Suprapubic skin (tissue), 4 donors: Measurements from ENCODE around the gene SLC9A8. TPM values are rescaled to one million over a fixed set of nuclear protein-coding genes. Genes with fewer than 3 reads are reported as not detected.

ENCODE experiments used
- DNase-seq, 2 donors: peaks; one replicate each; pipeline ENCODE4 v3.0.0-alpha.2; 2019; ENCODE audit warnings: low spot score in 2 of 2
- H3K27ac ChIP-seq: fragments of 200-600 bp; sonication (generic); one replicate; pipeline ENCODE4 v1.5.1; 2019
- H3K27me3 ChIP-seq: fragments of 200-600 bp; sonication (generic); one replicate; pipeline ENCODE4 v1.5.1; 2019
- H3K36me3 ChIP-seq: fragments of 200-600 bp; sonication (generic); one replicate; pipeline ENCODE4 v1.5.1; 2019
- H3K4me1 ChIP-seq: fragments of 200-600 bp; sonication (generic); one replicate; pipeline ENCODE4 v1.5.1; 2019
- H3K4me3 ChIP-seq: fragments of 200-600 bp; sonication (generic); one replicate; pipeline ENCODE4 v1.5.1; 2019; ENCODE audit warnings: mild to moderate bottlenecking
- H3K9me3 ChIP-seq: fragments of 200-600 bp; sonication (generic); one replicate; pipeline ENCODE4 v1.5.1; 2019
- EP300 ChIP-seq: sonication (generic); formaldehyde crosslinking; IDR thresholded peaks from one replicate; pipeline ENCODE4 v1.6.1; 2017; ENCODE audit warnings: antibody characterized with exemption
- POLR2A ChIP-seq, 2 donors: fragments of 450-650 bp; IDR thresholded peaks; one replicate each; pipeline ENCODE4 v1.6.1; 2017; ENCODE audit warnings: antibody characterized with exemption in 2 of 2, mild to moderate bottlenecking in 2 of 2, moderate library complexity in 2 of 2
- POLR2AphosphoS5 ChIP-seq, 3 donors: sonication (generic); formaldehyde crosslinking; IDR thresholded peaks; one replicate each; pipeline ENCODE4 v1.6.1; 2017; ENCODE audit warnings: antibody characterized with exemption in 3 of 3
- WGBS: methylation state at CpG from one replicate; pipeline ENCODE4 v1.1.5; 2018; 5-methylcytosine and 5-hydroxymethylcytosine counted together
- total RNA-seq, 4 donors: library from RNA; depleted of rRNA; stranded (reverse); fragments of >200 nt; gene quantifications; one replicate each; pipeline ENCODE4 v1.1.0, GENCODE V29; 2016
- TF ChIP-seq, protein P1 (sequence below), 2 donors: fragments of 200-600 bp in 1 of 2; fragments of 450-650 bp in 1 of 2; sonication (generic) in 1 of 2; IDR thresholded peaks; one replicate each; pipeline ENCODE4 v1.5.1; 2016 to 2019; ENCODE audit warnings: antibody characterized with exemption in 2 of 2, mild to moderate bottlenecking in 1 of 2, moderate library complexity in 1 of 2

The SLC9A8 gene
- total RNA-seq, 4 donors from 2014 or later = 5.7 to 15.6 (median 9.2) TPM

- H3K4me3 ChIP-seq = no peak overlapping the region
- no peaks in the 10 kb centered on the region for H3K9me3 ChIP-seq
- no peak for TF ChIP-seq POLR2A (IDR thresholded peaks at IDR 0.05)
- TF ChIP-seq POLR2AphosphoS5 (IDR thresholded peaks at IDR 0.05) = no peak
- TF ChIP-seq EP300 = no peak
- TF ChIP-seq, protein P1, sequence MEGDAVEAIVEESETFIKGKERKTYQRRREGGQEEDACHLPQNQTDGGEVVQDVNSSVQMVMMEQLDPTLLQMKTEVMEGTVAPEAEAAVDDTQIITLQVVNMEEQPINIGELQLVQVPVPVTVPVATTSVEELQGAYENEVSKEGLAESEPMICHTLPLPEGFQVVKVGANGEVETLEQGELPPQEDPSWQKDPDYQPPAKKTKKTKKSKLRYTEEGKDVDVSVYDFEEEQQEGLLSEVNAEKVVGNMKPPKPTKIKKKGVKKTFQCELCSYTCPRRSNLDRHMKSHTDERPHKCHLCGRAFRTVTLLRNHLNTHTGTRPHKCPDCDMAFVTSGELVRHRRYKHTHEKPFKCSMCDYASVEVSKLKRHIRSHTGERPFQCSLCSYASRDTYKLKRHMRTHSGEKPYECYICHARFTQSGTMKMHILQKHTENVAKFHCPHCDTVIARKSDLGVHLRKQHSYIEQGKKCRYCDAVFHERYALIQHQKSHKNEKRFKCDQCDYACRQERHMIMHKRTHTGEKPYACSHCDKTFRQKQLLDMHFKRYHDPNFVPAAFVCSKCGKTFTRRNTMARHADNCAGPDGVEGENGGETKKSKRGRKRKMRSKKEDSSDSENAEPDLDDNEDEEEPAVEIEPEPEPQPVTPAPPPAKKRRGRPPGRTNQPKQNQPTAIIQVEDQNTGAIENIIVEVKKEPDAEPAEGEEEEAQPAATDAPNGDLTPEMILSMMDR (IDR thresholded peaks at IDR 0.05) = no peak
Measured at GRCh38 chr20:49913399-49914047, 100.9 kb downstream of the SLC9A8 start.

GRCh38 chr20:49914310-49915117 lies 101.9 kb downstream of the SLC9A8 start:
- no peak for DNase-seq
- peak overlapping the region; percentile 95 for H3K27ac ChIP-seq
- no peak for TF ChIP-seq POLR2A (IDR thresholded peaks at IDR 0.05)
- no peak for TF ChIP-seq POLR2AphosphoS5 (IDR thresholded peaks at IDR 0.05)
- TF ChIP-seq EP300 = no peak
- TF ChIP-seq, protein P1 (IDR thresholded peaks at IDR 0.05) = no peak
- peaks cover 10% of the 10 kb centered on the region for H3K36me3 ChIP-seq
- peaks cover 33% of the 10 kb centered on the region for H3K4me1 ChIP-seq
- H3K4me3 ChIP-seq = peak overlapping the region; percentile 84
- no peaks in the 10 kb centered on the region for H3K27me3 ChIP-seq
- WGBS = 11% methylated on average over 5 of the region's 19 CpGs
- no peaks in the 10 kb centered on the region for H3K9me3 ChIP-seq

More at GRCh38 chr20:49913399-49914047, 100.9 kb downstream of the SLC9A8 start:
- 80% methylated on average over 16 of the region's 16 CpGs for WGBS
- Histone ChIP-seq H3K27ac (no peak overlapping the region), H3K4me1 (peaks cover 33% of the 10 kb centered on the region), H3K36me3 (peaks cover 19% of the 10 kb centered on the region), H3K27me3 (no peaks in the 10 kb centered on the region)
- DNase-seq = no peak

- peaks cover 5% of the 10 kb centered on the region for H3K36me3 ChIP-seq
- WGBS = no CpG with 5 or more reads among the region's 23 CpGs
- DNase-seq = no peak
- H3K27me3 ChIP-seq = no peaks in the 10 kb centered on the region
- H3K27ac ChIP-seq = peak overlapping the region; percentile 95
- H3K9me3 ChIP-seq = no peaks in the 10 kb centered on the region
- peak overlapping the region; percentile 84 for H3K4me3 ChIP-seq
- H3K4me1 ChIP-seq = peaks cover 33% of the 10 kb centered on the region
- TF ChIP-seq, protein P1 (IDR thresholded peaks at IDR 0.05) = no peak
- TF ChIP-seq POLR2A (IDR thresholded peaks at IDR 0.05) (no peak), POLR2AphosphoS5 (IDR thresholded peaks at IDR 0.05) (no peak), EP300 (no peak)
Measured at GRCh38 chr20:49915118-49915379, 102.4 kb downstream of the SLC9A8 start.

DNA sequence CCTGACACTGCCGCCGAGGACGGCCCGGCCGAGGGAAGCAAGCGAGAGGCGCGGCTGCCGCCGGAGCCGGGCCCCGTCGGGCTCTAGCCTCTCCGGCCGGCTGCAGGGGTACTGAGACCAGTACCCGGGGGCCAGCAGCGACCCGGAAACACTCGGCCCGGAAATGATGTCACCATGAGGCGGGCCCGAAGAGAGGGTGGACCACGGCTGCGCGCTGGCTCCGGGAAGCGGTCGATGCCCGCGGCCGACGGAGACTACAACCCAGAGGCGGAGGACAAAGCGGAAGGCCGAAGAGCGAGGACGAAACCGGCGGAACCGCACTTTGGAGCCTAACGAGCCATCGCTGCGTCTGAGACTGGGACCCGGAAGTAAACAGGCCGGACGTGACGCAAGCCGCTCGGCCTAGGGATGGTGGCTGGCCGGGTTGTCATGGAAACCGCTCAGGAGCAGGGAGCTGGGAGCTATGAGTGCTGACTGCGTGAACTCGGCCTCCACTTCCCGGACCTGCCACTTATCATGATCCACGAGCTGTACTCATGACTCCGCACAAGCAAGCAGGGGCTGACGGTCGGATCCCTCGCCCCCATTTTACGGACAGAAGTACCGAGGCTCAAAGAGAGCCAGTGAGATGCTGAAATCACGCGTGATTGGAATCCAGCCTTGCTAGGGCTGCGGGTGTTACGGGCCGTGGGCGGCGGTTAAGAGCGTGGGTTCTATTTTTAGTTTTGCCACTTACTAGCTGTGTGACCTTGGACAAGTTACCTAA lies 102.9 kb downstream of the SLC9A8 start, which contains the start of gene SPATA2:
Gene SPATA2, minus strand, starts transcription at position 150 of the 766 bp plus-strand sequence. CDS start 7,039 bp downstream, outside the sequence.
- 1% methylated on average over 23 of the region's 69 CpGs for WGBS
- peaks cover 33% of the 10 kb centered on the region for H3K4me1 ChIP-seq
- peak within 1 kb of the TSS; percentile 84 for H3K4me3 ChIP-seq
- no peaks in the 10 kb centered on the region for H3K9me3 ChIP-seq
- H3K27me3 ChIP-seq = no peaks in the 10 kb centered on the region
- peak; percentile 22 to 64 (median 62) for TF ChIP-seq POLR2AphosphoS5 (IDR thresholded peaks at IDR 0.05)
- TF ChIP-seq, protein P1 (IDR thresholded peaks at IDR 0.05) = no peak
- peak; percentile 50 for TF ChIP-seq EP300
- peak; percentile 27 to 72 for TF ChIP-seq POLR2A (IDR thresholded peaks at IDR 0.05)
- peak within 1 kb of the TSS; percentile 95 for H3K27ac ChIP-seq
- DNase-seq = peak; percentile 98 to 99
- H3K36me3 ChIP-seq = no peaks in the 10 kb centered on the region
